ENCODE measurements around the gene TENM4.
A peak's percentile ranks its signal among the peaks of the same experiment; 100 is the strongest.

TENM4 gene

GRCh38 chr11:79467761-79468160, 26.9 kb upstream of the TENM4 start (continued):
- no peak for TF ChIP-seq POU6F1 (CRISPR knock-in tag; IDR thresholded peaks at IDR 0.05; ENCODE audit: borderline replicate concordance, low read depth)
- TF ChIP-seq ESRRG (CRISPR knock-in tag; IDR thresholded peaks at IDR 0.05) = no peak
- TF ChIP-seq TOX (CRISPR knock-in tag; IDR thresholded peaks at IDR 0.05; ENCODE audit: borderline replicate concordance) = no peak
- no peak for TF ChIP-seq CSRNP3 (CRISPR knock-in tag; IDR thresholded peaks at IDR 0.05)
- no peak for TF ChIP-seq TSHZ2 (CRISPR knock-in tag; IDR thresholded peaks at IDR 0.05)
- no peak for TF ChIP-seq ZNF8 (CRISPR knock-in tag; IDR thresholded peaks at IDR 0.05)
- no peak for TF ChIP-seq ZFP30 (CRISPR knock-in tag; IDR thresholded peaks at IDR 0.05)

DNA sequence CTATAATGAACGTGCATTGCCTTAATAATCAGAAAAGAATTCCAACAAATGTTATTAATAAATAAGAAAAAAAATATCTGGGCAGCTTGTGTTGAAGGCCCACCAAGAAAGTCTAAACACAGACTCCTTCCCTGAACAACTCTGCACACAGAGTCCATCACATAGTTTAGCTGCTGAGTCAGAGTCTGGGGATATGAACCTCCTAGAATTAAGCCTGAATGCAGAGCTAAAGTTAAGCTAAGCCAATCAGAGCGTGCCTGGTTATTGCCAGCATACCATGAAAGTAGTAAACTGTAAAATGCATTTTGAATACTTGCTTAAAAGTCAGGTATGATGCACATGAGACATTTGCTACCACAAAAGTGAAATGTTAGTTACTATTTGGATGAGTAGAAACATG, 25.6 kb upstream of the TENM4 start:
- peak; percentile 100 for ATAC-seq
- TF ChIP-seq, protein P1, sequence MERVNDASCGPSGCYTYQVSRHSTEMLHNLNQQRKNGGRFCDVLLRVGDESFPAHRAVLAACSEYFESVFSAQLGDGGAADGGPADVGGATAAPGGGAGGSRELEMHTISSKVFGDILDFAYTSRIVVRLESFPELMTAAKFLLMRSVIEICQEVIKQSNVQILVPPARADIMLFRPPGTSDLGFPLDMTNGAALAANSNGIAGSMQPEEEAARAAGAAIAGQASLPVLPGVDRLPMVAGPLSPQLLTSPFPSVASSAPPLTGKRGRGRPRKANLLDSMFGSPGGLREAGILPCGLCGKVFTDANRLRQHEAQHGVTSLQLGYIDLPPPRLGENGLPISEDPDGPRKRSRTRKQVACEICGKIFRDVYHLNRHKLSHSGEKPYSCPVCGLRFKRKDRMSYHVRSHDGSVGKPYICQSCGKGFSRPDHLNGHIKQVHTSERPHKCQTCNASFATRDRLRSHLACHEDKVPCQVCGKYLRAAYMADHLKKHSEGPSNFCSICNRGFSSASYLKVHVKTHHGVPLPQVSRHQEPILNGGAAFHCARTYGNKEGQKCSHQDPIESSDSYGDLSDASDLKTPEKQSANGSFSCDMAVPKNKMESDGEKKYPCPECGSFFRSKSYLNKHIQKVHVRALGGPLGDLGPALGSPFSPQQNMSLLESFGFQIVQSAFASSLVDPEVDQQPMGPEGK (CRISPR knock-in tag; IDR thresholded peaks at IDR 0.05; ENCODE audit: borderline replicate concordance) = no peak
- no peak for TF ChIP-seq CSRNP3 (CRISPR knock-in tag; IDR thresholded peaks at IDR 0.05)
- no peak for TF ChIP-seq POU6F1 (CRISPR knock-in tag; IDR thresholded peaks at IDR 0.05; ENCODE audit: borderline replicate concordance, low read depth)
- TF ChIP-seq CSDC2 (CRISPR knock-in tag; IDR thresholded peaks at IDR 0.05) = no peak
- no peak for TF ChIP-seq TOX (CRISPR knock-in tag; IDR thresholded peaks at IDR 0.05; ENCODE audit: borderline replicate concordance)
- no peak for TF ChIP-seq ZNF565 (CRISPR knock-in tag; conservative IDR thresholded peaks at IDR 0.05; ENCODE audit: low read depth)
- no peak for TF ChIP-seq ZNF8 (CRISPR knock-in tag; IDR thresholded peaks at IDR 0.05)
- no peak for TF ChIP-seq ZFP30 (CRISPR knock-in tag; IDR thresholded peaks at IDR 0.05)
- TF ChIP-seq ISL1 (CRISPR knock-in tag; IDR thresholded peaks at IDR 0.05) = no peak
- TF ChIP-seq GLIS3 (CRISPR knock-in tag; IDR thresholded peaks at IDR 0.05) = no peak

DNA sequence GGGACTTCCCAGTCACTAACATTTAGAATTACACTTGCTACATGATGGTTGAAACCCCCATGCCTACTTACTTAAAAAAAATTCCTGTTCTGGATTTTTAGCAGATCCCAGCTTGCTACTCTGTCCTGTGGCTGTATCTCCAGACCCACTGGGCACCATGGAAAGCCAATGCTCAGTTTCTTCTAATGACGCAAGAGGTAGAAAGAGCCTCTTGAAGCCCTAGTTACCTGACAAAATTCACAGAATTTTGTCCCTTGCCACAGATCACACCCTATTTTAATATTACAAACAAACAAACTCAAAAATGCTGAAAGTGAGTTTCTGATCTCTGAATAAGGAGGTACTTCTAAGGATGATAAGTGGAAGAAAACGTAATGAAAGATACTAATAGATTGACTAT, 24.3 kb upstream of the TENM4 start:
- ATAC-seq = no peak
- no peak for TF ChIP-seq BACH2 (CRISPR knock-in tag; IDR thresholded peaks at IDR 0.05; ENCODE audit: borderline replicate concordance)
- TF ChIP-seq ZC3H10 (CRISPR knock-in tag; IDR thresholded peaks at IDR 0.05) = no peak
- TF ChIP-seq PPARA (CRISPR knock-in tag; IDR thresholded peaks at IDR 0.05; ENCODE audit: borderline replicate concordance) = no peak
- no peak for TF ChIP-seq POU6F1 (CRISPR knock-in tag; IDR thresholded peaks at IDR 0.05; ENCODE audit: borderline replicate concordance, low read depth)
- no peak for TF ChIP-seq ZNF565 (CRISPR knock-in tag; conservative IDR thresholded peaks at IDR 0.05; ENCODE audit: low read depth)
- TF ChIP-seq ESRRG (CRISPR knock-in tag; IDR thresholded peaks at IDR 0.05) = no peak
- no peak for TF ChIP-seq ISL1 (CRISPR knock-in tag; IDR thresholded peaks at IDR 0.05)
- TF ChIP-seq OSR1 (CRISPR knock-in tag; IDR thresholded peaks at IDR 0.05) = no peak
- no peak for TF ChIP-seq SNAI2 (CRISPR knock-in tag; IDR thresholded peaks at IDR 0.05)
